Lung (tissue), 12 donors: Measurements from ENCODE around the gene ATG4C. TPM values are rescaled to one million over a fixed set of nuclear protein-coding genes. Genes with fewer than 3 reads are reported as not detected.

ENCODE experiments used
- ATAC-seq: fragments of 200-7000 bp; cut with Tn5 transposase; one replicate; pipeline ENCODE4 v1.9.1; 2020; ENCODE audit warnings: moderate number of reproducible peaks; ENCODE audit not compliant: insufficient read depth, low FRiP score
- DNase-seq, 3 donors: peaks; one replicate each; pipeline ENCODE4 v3.0.0-alpha.2; 2013 to 2017
- H3K27ac ChIP-seq, 2 donors: one replicate each; pipeline ENCODE4 v1.5.1; 2013; ENCODE audit warnings: mild to moderate bottlenecking in 2 of 2, moderate library complexity in 2 of 2, control low read depth in 1 of 2, inconsistent platforms in 1 of 2, low read depth in 1 of 2, low read length in 1 of 2
- H3K27me3 ChIP-seq, 3 donors: one replicate each; pipeline ENCODE4 v1.5.1; 2013; ENCODE audit warnings: low read length in 2 of 3; ENCODE audit not compliant: control insufficient read depth in 3 of 3, insufficient read depth in 3 of 3
- H3K36me3 ChIP-seq, 4 donors: one replicate each; pipeline ENCODE4 v1.5.1; 2013; ENCODE audit warnings: low read length in 4 of 4, mild to moderate bottlenecking in 1 of 4, moderate library complexity in 1 of 4; ENCODE audit not compliant: control insufficient read depth in 4 of 4, insufficient read depth in 4 of 4
- H3K4me1 ChIP-seq, 5 donors: one replicate each; pipeline ENCODE4 v1.5.1; 2013; ENCODE audit warnings: low read length in 5 of 5, mild to moderate bottlenecking in 2 of 5, moderate library complexity in 1 of 5; ENCODE audit not compliant: control insufficient read depth in 5 of 5, insufficient read depth in 5 of 5
- H3K4me3 ChIP-seq: one replicate; pipeline ENCODE4 v1.5.1; 2013; ENCODE audit warnings: mild to moderate bottlenecking, control low read depth, moderate library complexity
- H3K9ac ChIP-seq, 2 donors: one replicate each; pipeline ENCODE4 v1.5.1; 2013; ENCODE audit warnings: low read length in 2 of 2, control low read depth in 1 of 2; ENCODE audit not compliant: insufficient read depth in 1 of 2
- H3K9me3 ChIP-seq, 4 donors: one replicate each; pipeline ENCODE4 v1.5.1; 2013; ENCODE audit warnings: low read length in 3 of 4, mild to moderate bottlenecking in 1 of 4, moderate library complexity in 1 of 4; ENCODE audit not compliant: control insufficient read depth in 4 of 4, insufficient read depth in 3 of 4
- WGBS, 2 donors: extraction: QIAGEN DNeasy Blood & Tissue Kit; methylation state at CpG; one replicate each; pipeline ENCODE4 v1.1.7; 2013; 5-methylcytosine and 5-hydroxymethylcytosine counted together
- polyA plus RNA-seq, 2 donors: library from polyadenylated mRNA; stranded (reverse); fragments of 200-250 nt; gene quantifications; one replicate each; pipeline ENCODE4 v1.2.1, GENCODE V29; 2013
- total RNA-seq, 2 donors: library from RNA; depleted of rRNA in 1 of 2; stranded (reverse); fragments of >200 nt in 1 of 2; gene quantifications; one replicate each; pipeline ENCODE4 v1.2.1, GENCODE V29; 2014 to 2021
- TF ChIP-seq, protein P1 (sequence below): IDR thresholded peaks from 2 replicates; pipeline ENCODE4 v1.5.1; 2012; ENCODE audit warnings: mild to moderate bottlenecking; ENCODE audit errors: control extremely low read depth, extremely low read depth
- donor health status: control.
- donor health status: control.
- donor health status: Bipolar disorder and iron deficiency.
- donor health status: healthy.
- donor health status: DM: yes; HTN: yes; CAD: no.

The ATG4C gene
- total and polyA plus RNA-seq, 4 donors: 3.9 to 12.9 (median 7.3) TPM

DNA sequence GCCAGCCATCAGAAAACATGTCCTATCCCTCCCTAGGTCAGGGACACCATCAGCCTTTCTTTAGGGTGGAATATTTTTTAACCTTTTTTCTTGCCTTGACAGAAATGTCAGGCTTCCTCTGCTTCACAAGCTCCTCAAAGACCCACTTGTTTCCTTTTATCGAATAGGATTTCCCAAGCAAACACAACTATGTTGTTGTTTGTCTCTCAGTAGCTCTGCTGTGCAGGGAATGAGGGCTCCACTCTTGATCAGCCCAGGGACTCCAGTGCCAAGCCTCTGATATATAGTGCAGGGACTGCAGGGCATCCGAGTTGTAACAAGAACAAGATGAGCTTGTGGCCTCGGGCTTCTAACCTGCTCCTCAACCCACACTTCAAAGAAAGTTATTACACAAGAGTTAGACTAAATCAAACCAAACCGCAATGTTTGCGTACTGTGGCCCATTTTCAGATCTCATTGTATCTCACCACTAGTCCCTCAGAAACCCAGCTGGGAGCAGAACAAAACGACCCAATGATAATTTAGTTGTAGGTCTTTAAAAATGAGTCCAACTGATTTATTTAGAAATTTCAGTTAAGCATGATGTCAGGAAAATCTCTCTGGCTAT, 108.1 kb downstream of the ATG4C start:
- no peak for ATAC-seq
- Histone ChIP-seq H3K9ac (no peak overlapping the region), H3K4me3 (no peak overlapping the region), H3K27ac (no peak overlapping the region), H3K4me1 (no peaks in the 10 kb centered on the region), H3K9me3 (no peaks in the 10 kb centered on the region), H3K36me3 (no peaks in the 10 kb centered on the region), H3K27me3 (no peaks in the 10 kb centered on the region)
- TF ChIP-seq, protein P1, sequence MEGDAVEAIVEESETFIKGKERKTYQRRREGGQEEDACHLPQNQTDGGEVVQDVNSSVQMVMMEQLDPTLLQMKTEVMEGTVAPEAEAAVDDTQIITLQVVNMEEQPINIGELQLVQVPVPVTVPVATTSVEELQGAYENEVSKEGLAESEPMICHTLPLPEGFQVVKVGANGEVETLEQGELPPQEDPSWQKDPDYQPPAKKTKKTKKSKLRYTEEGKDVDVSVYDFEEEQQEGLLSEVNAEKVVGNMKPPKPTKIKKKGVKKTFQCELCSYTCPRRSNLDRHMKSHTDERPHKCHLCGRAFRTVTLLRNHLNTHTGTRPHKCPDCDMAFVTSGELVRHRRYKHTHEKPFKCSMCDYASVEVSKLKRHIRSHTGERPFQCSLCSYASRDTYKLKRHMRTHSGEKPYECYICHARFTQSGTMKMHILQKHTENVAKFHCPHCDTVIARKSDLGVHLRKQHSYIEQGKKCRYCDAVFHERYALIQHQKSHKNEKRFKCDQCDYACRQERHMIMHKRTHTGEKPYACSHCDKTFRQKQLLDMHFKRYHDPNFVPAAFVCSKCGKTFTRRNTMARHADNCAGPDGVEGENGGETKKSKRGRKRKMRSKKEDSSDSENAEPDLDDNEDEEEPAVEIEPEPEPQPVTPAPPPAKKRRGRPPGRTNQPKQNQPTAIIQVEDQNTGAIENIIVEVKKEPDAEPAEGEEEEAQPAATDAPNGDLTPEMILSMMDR: no peak
- 73 to 83% methylated on average over 6 of the region's 6 CpGs for WGBS, 2 donors
- DNase-seq: no peak

DNA sequence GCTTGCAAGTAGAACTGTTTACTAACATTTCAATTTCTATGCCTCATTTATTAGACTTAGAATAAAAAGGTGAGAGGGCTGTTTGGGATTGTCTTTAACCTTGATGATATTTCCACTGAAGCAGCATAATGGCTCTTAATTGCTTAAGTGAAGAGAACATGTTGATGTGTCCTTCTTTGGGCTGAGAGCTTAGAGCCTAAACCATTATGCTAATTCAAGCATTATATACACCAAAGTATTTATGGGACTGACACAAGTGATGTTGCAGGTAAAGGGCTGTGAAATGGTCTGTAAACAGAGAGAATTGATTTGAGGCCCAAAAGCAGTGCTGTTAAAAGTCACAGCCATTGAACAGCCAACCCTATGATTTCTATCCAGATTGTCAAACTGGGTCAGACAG, 113.9 kb downstream of the ATG4C start:
- TF ChIP-seq, protein P1: no peak
- ATAC-seq (no peak), DNase-seq (no peak)
- Histone ChIP-seq H3K27me3 (peaks cover 0 to 3% (median 0%) of the 10 kb centered on the region in 3 donors), H3K4me1 (no peaks in the 10 kb centered on the region), H3K36me3 (no peaks in the 10 kb centered on the region), H3K9me3 (no peaks in the 10 kb centered on the region), H3K4me3 (no peak overlapping the region), H3K27ac (no peak overlapping the region), H3K9ac (no peak overlapping the region)

DNA sequence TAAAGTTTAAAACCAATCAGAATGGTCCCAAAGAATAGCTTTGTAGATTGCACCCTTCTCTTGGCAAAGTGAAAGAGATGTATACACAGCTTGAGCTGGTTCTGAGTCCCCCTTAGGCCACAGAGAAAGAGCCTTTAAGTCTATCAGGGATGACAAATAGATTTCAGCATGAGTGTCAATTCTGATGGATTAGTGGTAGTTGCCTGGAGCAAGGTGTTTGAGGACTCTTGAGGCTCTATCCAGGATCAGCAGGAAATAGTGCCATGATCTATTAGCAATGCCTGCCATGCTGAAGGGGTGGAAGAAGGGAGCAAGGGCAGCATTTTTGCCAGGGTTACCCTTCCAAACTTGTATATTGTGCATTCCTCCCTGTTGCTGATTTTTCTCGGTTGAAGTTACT, 116.6 kb downstream of the ATG4C start:
- H3K9ac ChIP-seq: no peak overlapping the region
- no peak for ATAC-seq
- peaks cover 0 to 3% (median 0%) of the 10 kb centered on the region in 3 donors for H3K27me3 ChIP-seq
- no peak overlapping the region for H3K27ac ChIP-seq
- TF ChIP-seq, protein P1: no peak
- no peaks in the 10 kb centered on the region for H3K9me3 ChIP-seq
- H3K4me3 ChIP-seq: no peak overlapping the region
- no peaks in the 10 kb centered on the region for H3K4me1 ChIP-seq
- 89 to 96% methylated on average over 1 of the region's 1 CpG for WGBS, 2 donors
- no peak for DNase-seq
- H3K36me3 ChIP-seq: no peaks in the 10 kb centered on the region

DNA sequence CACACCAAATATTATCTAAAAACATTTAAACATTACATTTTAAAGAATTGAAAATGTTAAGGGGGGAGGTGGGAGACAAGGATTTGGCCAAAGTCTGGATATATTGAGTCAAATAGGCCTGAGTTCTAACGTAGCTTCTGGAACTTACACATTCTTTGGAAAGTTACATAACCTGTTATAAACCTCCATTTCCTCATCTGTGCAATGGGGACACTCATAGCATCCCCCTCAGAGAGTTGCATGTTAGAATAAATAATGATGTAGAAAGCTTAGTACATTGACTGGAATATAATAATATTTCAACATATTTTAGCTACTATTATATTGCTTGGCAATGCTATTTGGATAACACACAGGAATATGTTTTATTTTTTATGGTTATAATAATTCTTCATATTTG, 117.7 kb downstream of the ATG4C start:
- Histone ChIP-seq H3K4me1 (no peaks in the 10 kb centered on the region), H3K36me3 (no peaks in the 10 kb centered on the region), H3K9ac (no peak overlapping the region), H3K9me3 (no peaks in the 10 kb centered on the region), H3K27me3 (peaks cover 0 to 3% (median 0%) of the 10 kb centered on the region in 3 donors), H3K4me3 (no peak overlapping the region), H3K27ac (no peak overlapping the region)
- WGBS, 2 donors: 74 to 87% methylated on average over 1 of the region's 1 CpG
- ATAC-seq: no peak
- no peak for DNase-seq
- TF ChIP-seq, protein P1: no peak
